GM12878 (cell line): ENCODE data around the gene KIF6. TPM values are rescaled to one million over a fixed set of nuclear protein-coding genes. Genes with fewer than 3 reads are reported as not detected.

Experiments
- BHLHE40 ChIP-seq, 2 experiments: fragments of 450-650 bp in 1 of 2; IDR thresholded peaks; 2 replicates each; pipeline ENCODE4 v1.6.1; 2011 to 2017; ENCODE audit warnings: low read depth in 2 of 2, borderline replicate concordance in 1 of 2, improper control_type of control experiment in 1 of 2, low read length in 1 of 2, mild to moderate bottlenecking in 1 of 2
- EED ChIP-seq: sonication (generic); IDR thresholded peaks from 2 replicates; pipeline ENCODE4 v1.6.1; 2016; ENCODE audit warnings: antibody characterized with exemption, low read depth
- EZH2 ChIP-seq: IDR thresholded peaks from 2 replicates; pipeline ENCODE4 v1.6.1; 2012; ENCODE audit warnings: low read depth, mild to moderate bottlenecking, control low read depth, inconsistent platforms, low read length, borderline replicate concordance; ENCODE audit not compliant: control insufficient read depth
- FOXM1 ChIP-seq: IDR thresholded peaks from 2 replicates; pipeline ENCODE4 v1.6.1; 2012; ENCODE audit warnings: low read depth, mild to moderate bottlenecking, inconsistent platforms, low read length, moderate library complexity
- HSF1 ChIP-seq: fragments of 150-350 bp; IDR thresholded peaks from 2 replicates; pipeline ENCODE4 v1.6.1; 2014; ENCODE audit warnings: mild to moderate bottlenecking, low read depth, low read length
- KAT2A ChIP-seq: conservative IDR thresholded peaks from 2 replicates; pipeline ENCODE4 v1.6.1; 2011; ENCODE audit warnings: low read depth, low read length; ENCODE audit not compliant: control insufficient read depth
- KDM1A ChIP-seq: fragments of 200-600 bp; sonication (generic); IDR thresholded peaks from 2 replicates; pipeline ENCODE4 v1.6.1; 2016; ENCODE audit warnings: borderline replicate concordance
- MEF2B ChIP-seq: fragments of 450-650 bp; IDR thresholded peaks from 2 replicates; pipeline ENCODE4 v1.6.1; 2018; ENCODE audit warnings: mild to moderate bottlenecking, moderate library complexity; ENCODE audit not compliant: partially characterized antibody, poor library complexity, severe bottlenecking
- MYB ChIP-seq: fragments of 150-350 bp; IDR thresholded peaks from 2 replicates; pipeline ENCODE4 v1.6.1; 2014; ENCODE audit warnings: mild to moderate bottlenecking, low read depth, low read length, borderline replicate concordance
- PAX8 ChIP-seq: fragments of 450-650 bp; IDR thresholded peaks from 2 replicates; pipeline ENCODE4 v1.6.1; 2017; ENCODE audit warnings: mild to moderate bottlenecking, moderate library complexity
- POLR2AphosphoS2 ChIP-seq: IDR thresholded peaks from 2 replicates; pipeline ENCODE4 v1.6.1; 2011; ENCODE audit warnings: low read depth, mild to moderate bottlenecking, low read length, improper control_type of control experiment, moderate library complexity
- POU2F2 ChIP-seq: IDR thresholded peaks from 3 replicates; pipeline ENCODE4 v1.6.1; 2011; ENCODE audit warnings: low read depth, mild to moderate bottlenecking, low read length, borderline replicate concordance
- RAD21 ChIP-seq: IDR thresholded peaks from 2 replicates; pipeline ENCODE4 v1.6.1; 2011; ENCODE audit warnings: mild to moderate bottlenecking, low read depth, low read length, moderate library complexity; ENCODE audit not compliant: insufficient read depth
- RAD51 ChIP-seq: fragments of 450-650 bp; IDR thresholded peaks from 2 replicates; pipeline ENCODE4 v1.6.1; 2016; ENCODE audit warnings: moderate library complexity, mild to moderate bottlenecking, inconsistent platforms
- RFX5 ChIP-seq: IDR thresholded peaks from 2 replicates; pipeline ENCODE4 v1.6.1; 2011; ENCODE audit warnings: low read depth, low read length, improper control_type of control experiment
- SKIL ChIP-seq: fragments of 450-650 bp; IDR thresholded peaks from 2 replicates; pipeline ENCODE4 v1.6.1; 2017; ENCODE audit warnings: mild to moderate bottlenecking, low read depth, inconsistent platforms; ENCODE audit not compliant: poor library complexity, severe bottlenecking
- SMAD5 ChIP-seq: IDR thresholded peaks from 2 replicates; pipeline ENCODE4 v1.6.1; 2016; ENCODE audit warnings: antibody characterized with exemption, low read depth
- STAT1 ChIP-seq: fragments of 450-650 bp; conservative IDR thresholded peaks from 2 replicates; pipeline ENCODE4 v1.6.1; 2014; ENCODE audit warnings: antibody characterized with exemption, mild to moderate bottlenecking
- TCF12 ChIP-seq: IDR thresholded peaks from 2 replicates; pipeline ENCODE4 v1.6.1; 2011; ENCODE audit warnings: low read depth, mild to moderate bottlenecking, low read length
- USF1 ChIP-seq: IDR thresholded peaks from 2 replicates; pipeline ENCODE4 v1.6.1; 2011; ENCODE audit warnings: borderline replicate concordance, low read depth, mild to moderate bottlenecking, moderate library complexity, mixed read lengths, low read length; ENCODE audit not compliant: insufficient read depth; ENCODE audit errors: extremely low read length
- ZNF24 ChIP-seq: fragments of 450-650 bp; IDR thresholded peaks from 2 replicates; pipeline ENCODE4 v1.6.1; 2017; ENCODE audit warnings: antibody characterized with exemption, mild to moderate bottlenecking
- ZZZ3 ChIP-seq: IDR thresholded peaks from 2 replicates; pipeline ENCODE4 v1.6.1; 2011; ENCODE audit warnings: low read depth; ENCODE audit not compliant: control insufficient read depth, insufficient read length
- polyA plus RNA-seq, 11 experiments: library from polyadenylated mRNA; depleted of rRNA in 4 of 11; unstranded in 6 of 11; stranded (reverse) in 5 of 11; fragments of >200 nt; fragmentation: Nextera tagmentation in 4 of 11; fragmentation: Illumina TruSeq in 1 of 11; extraction: Ambion mirVana in 4 of 11; extraction: Trizol in 1 of 11; gene quantifications; 1 replicate in 1 of 11; 2 replicates in 10 of 11; pipeline versions ENCODE4 v1.2.1 to v1.2.3, GENCODE V29; 2011 to 2016; ENCODE audit warnings: inconsistent platforms in 2 of 11, missing spikeins in 2 of 11, low read depth in 1 of 11
- total RNA-seq, 4 experiments: library from RNA; depleted of rRNA in 3 of 4; stranded (reverse); fragments of >200 nt in 3 of 4; fragmentation: Illumina TruSeq in 1 of 4; extraction: Trizol in 1 of 4; gene quantifications; 2 replicates each; pipeline versions ENCODE4 v1.2.1 to v1.2.3, GENCODE V29; 2013 to 2021
- TF ChIP-seq, protein P1 (sequence below): fragments of 450-650 bp; IDR thresholded peaks from 2 replicates; pipeline ENCODE4 v1.6.1; 2017; ENCODE audit warnings: borderline replicate concordance
- TF ChIP-seq, protein P2 (sequence below): IDR thresholded peaks from 2 replicates; pipeline ENCODE4 v1.6.1; 2012; ENCODE audit warnings: low read depth, low read length, improper control_type of control experiment

KIF6 gene
- total and polyA plus RNA-seq, 10 of the 15 experiments (the other 5 are each of a cell fraction or from before 2014, with no cell fraction given), result 0.09 to 1.0 (median 0.28) TPM

DNA sequence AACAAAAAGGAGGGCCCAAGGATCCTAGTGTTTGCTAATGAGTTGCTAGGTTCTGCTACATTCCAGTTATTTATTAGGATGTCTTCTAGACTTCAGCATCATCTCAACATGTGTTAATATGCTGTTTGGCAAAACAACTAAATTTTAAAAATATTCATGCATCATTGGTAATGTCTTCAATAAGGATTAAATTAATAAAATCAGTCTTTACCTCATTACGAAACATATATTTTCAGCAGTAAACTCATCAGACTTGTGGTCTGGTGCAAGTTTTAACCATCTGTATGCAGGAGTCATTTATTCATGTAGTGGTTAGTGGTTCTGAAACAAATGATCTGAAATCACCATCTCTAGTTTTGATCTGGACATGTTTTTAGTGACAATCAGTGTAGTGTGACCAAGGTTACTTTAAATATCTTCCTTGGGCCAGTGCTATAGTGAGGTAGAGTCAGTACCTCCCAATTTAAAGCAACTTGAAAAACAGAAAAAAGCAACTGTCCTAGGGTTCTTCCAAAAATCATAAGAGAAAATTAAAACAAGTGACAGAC, 317.7 kb downstream of the KIF6 start (continued):
- TF ChIP-seq BHLHE40 (IDR thresholded peaks at IDR 0.05; ENCODE audit: borderline replicate concordance in 1 of 2, low read depth in 2 of 2, low read length in 1 of 2) (peak; percentile 25 to 32; a peak in 1 of 4 replicates), TCF12 (no peak), EED (no peak), STAT1 (no peak), PAX8 (no peak), ZNF24 (peak; percentile 96), POLR2AphosphoS2 (no peak), KAT2A (no peak), FOXM1 (no peak), SKIL (peak; percentile 59), KDM1A (no peak), USF1 (no peak), SMAD5 (no peak), MEF2B (peak; percentile 39), RAD51 (no peak), EZH2 (no peak), ZZZ3 (no peak), HSF1 (no peak), MYB (no peak), RAD21 (no peak), POU2F2 (no peak; the same call in 2 of the 3 replicates), RFX5 (no peak)
- TF ChIP-seq, protein P1, sequence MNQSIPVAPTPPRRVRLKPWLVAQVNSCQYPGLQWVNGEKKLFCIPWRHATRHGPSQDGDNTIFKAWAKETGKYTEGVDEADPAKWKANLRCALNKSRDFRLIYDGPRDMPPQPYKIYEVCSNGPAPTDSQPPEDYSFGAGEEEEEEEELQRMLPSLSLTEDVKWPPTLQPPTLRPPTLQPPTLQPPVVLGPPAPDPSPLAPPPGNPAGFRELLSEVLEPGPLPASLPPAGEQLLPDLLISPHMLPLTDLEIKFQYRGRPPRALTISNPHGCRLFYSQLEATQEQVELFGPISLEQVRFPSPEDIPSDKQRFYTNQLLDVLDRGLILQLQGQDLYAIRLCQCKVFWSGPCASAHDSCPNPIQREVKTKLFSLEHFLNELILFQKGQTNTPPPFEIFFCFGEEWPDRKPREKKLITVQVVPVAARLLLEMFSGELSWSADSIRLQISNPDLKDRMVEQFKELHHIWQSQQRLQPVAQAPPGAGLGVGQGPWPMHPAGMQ, result no peak
- TF ChIP-seq, protein P2, sequence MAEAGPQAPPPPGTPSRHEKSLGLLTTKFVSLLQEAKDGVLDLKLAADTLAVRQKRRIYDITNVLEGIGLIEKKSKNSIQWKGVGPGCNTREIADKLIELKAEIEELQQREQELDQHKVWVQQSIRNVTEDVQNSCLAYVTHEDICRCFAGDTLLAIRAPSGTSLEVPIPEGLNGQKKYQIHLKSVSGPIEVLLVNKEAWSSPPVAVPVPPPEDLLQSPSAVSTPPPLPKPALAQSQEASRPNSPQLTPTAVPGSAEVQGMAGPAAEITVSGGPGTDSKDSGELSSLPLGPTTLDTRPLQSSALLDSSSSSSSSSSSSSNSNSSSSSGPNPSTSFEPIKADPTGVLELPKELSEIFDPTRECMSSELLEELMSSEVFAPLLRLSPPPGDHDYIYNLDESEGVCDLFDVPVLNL, result no peak
